Measurements from ENCODE around the gene RPS15.

Gene RPS15

GRCh38 chr19:1420590-1420989, 17.6 kb upstream of the RPS15 start:
- DNase-seq (ENCODE audit: low read depth) = no peak

- DNase-seq (ENCODE audit: low read depth) = no peak
Observed at GRCh38 chr19:1421218-1421957, 16.8 kb upstream of the RPS15 start.

GRCh38 chr19:1421958-1422305, 16.3 kb upstream of the RPS15 start:
- no peak for DNase-seq (ENCODE audit: low read depth)

GRCh38 chr19:1422360-1422759, 15.8 kb upstream of the RPS15 start:
- DNase-seq (ENCODE audit: low read depth) = no peak

GRCh38 chr19:1422943-1423342, 15.3 kb upstream of the RPS15 start:
- no peak for DNase-seq (ENCODE audit: low read depth)

- DNase-seq (ENCODE audit: low read depth) = no peak
Observed at GRCh38 chr19:1423436-1424191, 14.6 kb upstream of the RPS15 start.

GRCh38 chr19:1424192-1424955, 13.8 kb upstream of the RPS15 start:
- no peak for DNase-seq (ENCODE audit: low read depth)

GRCh38 chr19:1425102-1425837, 12.9 kb upstream of the RPS15 start:
- DNase-seq (ENCODE audit: low read depth) = no peak

GRCh38 chr19:1425902-1426301, 12.3 kb upstream of the RPS15 start:
- no peak for DNase-seq (ENCODE audit: low read depth)

- no peak for DNase-seq (ENCODE audit: low read depth)
Observed at GRCh38 chr19:1426736-1427135, 11.5 kb upstream of the RPS15 start.

GRCh38 chr19:1427221-1427920, 10.8 kb upstream of the RPS15 start:
- DNase-seq (ENCODE audit: low read depth) = no peak

- no peak for DNase-seq (ENCODE audit: low read depth)
Observed at GRCh38 chr19:1428738-1429391, 9.3 kb upstream of the RPS15 start.

GRCh38 chr19:1429750-1430149, 8.4 kb upstream of the RPS15 start:
- DNase-seq (ENCODE audit: low read depth) = no peak

GRCh38 chr19:1430246-1430645, 8.0 kb upstream of the RPS15 start:
- no peak for DNase-seq (ENCODE audit: low read depth)

GRCh38 chr19:1431759-1432506, 6.3 kb upstream of the RPS15 start:
- DNase-seq (ENCODE audit: low read depth) = no peak

- no peak for DNase-seq (ENCODE audit: low read depth)
Observed at GRCh38 chr19:1432507-1432887, 5.7 kb upstream of the RPS15 start.

GRCh38 chr19:1433119-1434039, 4.8 kb upstream of the RPS15 start:
- no peak for DNase-seq (ENCODE audit: low read depth)

GRCh38 chr19:1434040-1434366, 4.2 kb upstream of the RPS15 start:
- DNase-seq (ENCODE audit: low read depth) = no peak

- DNase-seq (ENCODE audit: low read depth) = no peak
Observed at GRCh38 chr19:1434577-1435060, 3.6 kb upstream of the RPS15 start.
